Testis (tissue), 2 donors: Measurements from ENCODE around the gene CADM1.

Experiments used
- CTCF ChIP-seq, 3 experiments: fragments of 450-650 bp in 2 of 3; fragments of 200-600 bp in 1 of 3; sonication (generic) in 1 of 3; IDR thresholded peaks; one replicate each; pipeline ENCODE4 v1.5.1; 2016 to 2019; ENCODE audit warnings: antibody characterized with exemption in 3 of 3, mild to moderate bottlenecking in 2 of 3, moderate library complexity in 1 of 3
- POLR2A ChIP-seq: fragments of 450-650 bp; IDR thresholded peaks from one replicate; pipeline ENCODE4 v1.6.1; 2017; ENCODE audit warnings: antibody characterized with exemption, mild to moderate bottlenecking, moderate library complexity

GRCh38 chr11:115408036-115408921 is 95.9 kb downstream of the CADM1 start:
- no peak for TF ChIP-seq CTCF (IDR thresholded peaks at IDR 0.05)
- TF ChIP-seq POLR2A: no peak
